Activated CD4-positive, alpha-beta T cell treated with anti-CD3 and anti-CD28 coated beads for 1 hour (primary cell): ENCODE data around the gene PCDH9.

ENCODE experiments used
- DNase-seq: peaks from one replicate; pipeline ENCODE4 v3.0.0-alpha.2; 2020

Gene PCDH9

DNA sequence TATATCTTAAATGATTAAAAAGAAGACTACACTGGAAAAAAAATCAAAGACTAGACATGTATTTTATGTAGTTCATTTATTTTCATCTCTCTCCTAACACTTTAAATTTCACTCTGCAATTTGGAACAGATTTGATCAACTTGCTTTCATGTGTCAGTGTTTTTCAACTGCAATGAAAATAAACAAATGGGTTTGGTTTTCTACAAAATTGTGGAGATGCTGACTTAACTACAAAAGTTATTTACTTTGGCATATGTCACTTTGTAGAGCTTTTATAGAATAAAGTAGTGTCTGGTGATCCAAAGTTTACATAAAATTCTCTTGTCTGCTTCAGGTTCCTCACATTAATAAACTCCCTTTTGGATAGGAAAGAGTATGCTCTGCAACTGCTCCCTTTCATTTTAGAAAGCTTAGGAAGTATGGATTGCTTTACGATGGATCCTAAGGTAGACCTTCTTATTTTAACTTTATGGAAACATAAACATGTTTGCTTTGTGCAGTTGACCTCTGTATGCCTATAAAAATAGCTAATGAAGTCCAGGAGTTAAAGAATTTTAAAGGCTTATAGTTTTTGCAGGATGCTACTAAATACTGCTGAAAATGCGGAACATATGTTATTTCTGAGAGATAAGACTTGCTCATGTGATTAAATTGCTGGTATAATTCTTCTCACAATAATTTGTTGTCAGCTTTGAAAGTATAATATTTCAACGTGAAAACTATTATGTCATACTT is 815.9 kb downstream of the PCDH9 start:
- no peak for DNase-seq

DNA sequence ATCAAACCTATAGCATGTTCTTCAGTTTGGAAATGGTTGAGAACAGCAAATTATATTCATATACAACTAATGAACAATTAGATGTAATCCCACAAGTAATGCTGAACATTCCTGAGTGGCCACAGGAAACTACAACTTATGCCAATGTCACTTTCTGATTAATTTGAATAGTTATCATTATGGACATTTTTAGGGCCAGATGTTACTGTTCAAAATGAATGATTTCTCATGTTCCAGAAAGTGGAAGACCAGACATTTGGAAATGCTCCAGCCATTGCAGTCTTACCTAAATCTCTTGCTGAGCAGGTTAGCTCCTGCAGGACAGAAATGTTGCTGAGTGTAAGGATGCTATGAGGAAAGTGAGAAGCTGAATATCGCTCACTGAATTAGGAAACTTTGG is 819.8 kb downstream of the PCDH9 start:
- DNase-seq, result no peak

DNA sequence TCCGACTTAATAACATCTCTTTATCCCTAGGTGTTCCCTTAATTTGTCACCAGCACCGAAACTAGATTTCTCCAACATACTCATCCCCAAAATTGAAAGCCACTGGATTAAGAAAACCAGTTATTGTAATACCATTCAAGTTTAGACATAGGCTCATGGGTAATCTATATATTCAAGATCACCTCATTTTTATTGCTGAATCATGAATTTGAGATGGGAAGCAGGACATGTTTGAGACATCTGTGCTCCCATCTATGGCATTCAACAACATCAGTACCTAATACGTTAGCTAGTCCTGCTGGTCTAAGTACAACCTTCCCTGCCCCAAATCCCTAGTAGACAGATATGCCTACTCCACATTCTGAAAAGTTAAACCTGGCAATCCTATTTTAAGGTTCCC is 820.6 kb downstream of the PCDH9 start:
- no peak for DNase-seq

DNA sequence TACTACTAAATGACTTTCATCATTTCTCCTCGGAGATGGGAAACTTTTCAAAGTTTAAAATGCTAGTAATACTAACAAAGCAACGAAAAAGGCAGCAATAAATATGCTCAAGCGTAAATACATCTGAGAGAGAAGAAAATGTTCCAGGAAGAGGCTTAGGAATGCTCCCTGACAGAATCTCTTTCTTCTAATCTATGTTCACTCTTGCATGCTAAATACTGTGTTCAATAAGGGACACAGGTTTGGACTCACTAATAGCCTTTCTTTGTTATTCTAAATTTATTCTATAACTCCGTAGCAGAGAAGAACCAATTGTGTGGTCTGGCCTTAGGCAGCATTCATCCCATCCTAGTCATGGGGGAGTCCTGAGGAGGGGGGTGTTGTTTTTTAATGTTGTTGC is 823.0 kb downstream of the PCDH9 start:
- no peak for DNase-seq

DNA sequence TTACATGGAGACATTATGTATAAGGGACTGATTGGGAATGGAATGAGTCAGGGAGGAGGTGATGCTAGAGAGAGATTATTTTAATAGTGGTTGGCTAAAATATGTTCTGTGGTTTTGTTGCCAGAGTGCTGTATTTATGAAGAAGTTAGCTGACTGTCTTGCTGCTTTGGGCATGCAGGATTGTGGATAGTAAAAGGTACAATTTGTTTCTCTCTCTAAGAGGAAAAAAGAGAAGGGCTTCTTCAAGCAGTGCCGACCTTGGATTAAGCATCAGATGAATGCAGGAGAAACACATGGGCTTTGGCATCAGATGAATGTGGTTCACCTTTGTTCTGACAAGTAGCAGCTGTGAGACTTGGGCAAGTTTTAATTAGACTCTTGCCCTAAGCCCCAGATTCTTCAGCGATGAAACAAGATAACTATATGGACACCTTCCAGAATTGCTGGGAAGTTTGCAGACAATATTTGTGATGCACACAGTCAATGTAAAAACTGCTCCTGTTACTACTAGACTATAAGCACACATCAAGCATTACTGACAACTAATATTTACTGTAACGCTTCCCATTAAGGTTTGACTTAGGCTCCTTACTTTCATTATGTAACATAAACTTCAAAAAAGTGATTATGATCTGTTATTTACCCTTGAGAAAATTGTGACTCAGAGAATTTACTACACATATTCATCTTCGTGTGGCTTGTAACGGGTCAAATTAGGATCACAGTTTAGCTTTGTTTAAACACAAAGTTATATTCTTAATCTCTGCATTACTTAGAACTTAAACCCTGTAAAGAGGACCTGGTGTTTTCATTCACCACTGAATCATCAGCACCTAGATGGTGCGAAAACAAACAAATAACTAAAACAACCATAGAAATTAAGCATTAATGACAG is 824.0 kb downstream of the PCDH9 start:
- no peak for DNase-seq

DNA sequence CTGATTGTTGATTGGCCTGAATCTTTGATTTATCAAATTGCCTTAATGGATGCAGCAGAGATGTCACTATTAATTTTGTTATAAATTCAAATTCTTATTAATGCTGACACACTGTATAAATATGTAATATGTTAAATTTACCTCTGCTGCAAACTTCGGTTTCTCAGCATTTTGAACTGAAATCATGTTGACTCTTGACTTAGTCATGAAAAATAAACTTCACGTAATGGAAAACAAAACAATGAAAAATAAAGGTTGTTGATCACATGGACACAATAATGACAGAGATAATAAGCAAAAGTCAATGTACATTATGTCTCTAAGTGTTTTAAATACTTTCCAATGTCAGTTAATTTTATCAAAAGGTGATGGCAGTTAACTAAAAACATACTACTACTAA is 827.6 kb downstream of the PCDH9 start:
- DNase-seq, result no peak

DNA sequence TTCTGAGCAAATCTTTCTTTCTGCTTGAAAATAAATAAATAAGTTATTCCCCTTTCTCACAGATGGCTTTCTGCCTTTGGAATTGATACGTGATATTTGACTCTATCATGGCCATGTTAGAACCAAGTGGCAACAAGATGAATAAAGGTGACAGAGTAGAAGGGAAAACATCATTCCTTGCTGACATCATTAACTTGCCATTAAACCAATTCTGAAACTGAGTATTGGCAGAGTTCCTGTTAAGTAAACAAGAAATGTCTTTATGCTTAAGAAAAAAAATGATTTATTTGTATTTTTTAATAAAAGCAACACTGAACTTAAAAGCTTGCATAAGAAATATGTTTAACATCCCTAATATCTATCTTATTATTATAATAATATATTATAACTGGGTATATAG is 828.1 kb downstream of the PCDH9 start:
- DNase-seq, result no peak

DNA sequence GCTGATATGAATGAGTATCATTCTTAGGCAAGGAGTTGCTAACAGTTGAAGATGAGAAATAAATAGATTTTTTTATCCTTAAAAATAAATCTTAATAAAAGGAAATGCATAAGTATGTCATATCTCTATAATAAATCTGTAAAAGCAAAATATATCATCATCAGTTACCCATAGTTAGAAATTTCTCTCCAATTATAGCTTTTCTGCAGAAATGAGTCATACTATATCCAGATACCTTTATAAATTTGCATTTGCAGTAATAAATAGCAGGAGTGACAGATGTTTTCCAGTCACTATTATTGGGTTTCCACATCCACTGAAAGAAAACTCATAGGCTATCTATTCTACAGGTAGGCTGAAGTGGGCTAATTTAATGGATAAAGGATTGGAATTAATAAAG is 829.8 kb downstream of the PCDH9 start:
- DNase-seq, result no peak

DNA sequence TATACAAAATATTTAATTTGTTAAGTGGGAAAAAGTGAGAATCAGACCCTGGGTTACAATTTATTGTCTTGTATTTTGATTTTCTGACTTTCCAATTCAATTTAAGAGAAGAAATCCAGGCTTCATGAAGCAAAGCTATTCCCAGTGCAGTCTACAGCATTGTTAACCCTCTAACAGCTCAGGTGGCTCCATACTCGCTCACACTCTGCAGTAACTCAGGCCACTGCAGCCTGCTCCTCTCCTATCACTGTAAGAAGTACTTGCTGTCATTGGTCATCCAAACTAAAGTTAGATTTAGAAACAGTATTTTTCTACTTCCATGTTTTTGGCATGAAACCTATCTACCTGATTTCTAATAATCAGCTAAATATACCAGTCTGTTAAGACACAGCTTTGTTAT is 830.3 kb downstream of the PCDH9 start:
- DNase-seq, result no peak

DNA sequence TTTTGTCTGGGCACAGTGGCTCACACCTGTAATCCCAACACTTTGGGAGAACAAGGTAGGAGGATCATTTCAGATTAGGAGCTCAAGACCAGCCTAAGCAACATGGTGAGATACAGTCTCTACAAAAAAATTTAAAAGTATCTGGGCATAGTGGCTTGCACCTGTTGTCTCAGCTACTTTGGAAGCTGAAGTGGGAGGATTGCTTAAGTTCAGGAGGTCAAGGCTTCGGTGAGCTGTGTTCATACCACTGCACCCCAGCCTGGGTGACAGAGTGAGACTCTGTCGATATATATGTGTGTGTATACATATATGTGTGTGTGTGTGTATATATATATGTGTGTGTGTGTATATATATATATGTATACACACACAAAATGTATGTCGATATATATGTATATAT is 833.0 kb downstream of the PCDH9 start:
- no peak for DNase-seq

DNA sequence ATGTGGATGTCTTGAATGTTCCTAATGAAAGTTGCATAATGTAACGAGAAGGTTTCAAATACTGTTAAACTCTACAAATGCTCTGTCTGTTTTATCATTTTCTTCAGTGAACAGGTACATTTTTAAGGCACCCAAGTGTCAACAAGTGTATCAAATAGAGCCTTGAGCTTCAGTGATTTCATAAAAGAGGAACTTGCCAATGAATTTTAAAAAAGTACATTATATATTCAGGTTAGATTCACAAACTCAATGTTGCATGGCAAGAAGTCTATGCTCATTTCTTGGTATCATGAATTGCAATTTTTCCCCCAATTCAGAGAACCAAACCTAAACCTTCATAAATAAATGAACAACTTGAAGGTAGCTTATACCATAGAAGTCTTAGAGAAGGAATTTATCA is 838.8 kb downstream of the PCDH9 start:
- DNase-seq, result no peak

DNA sequence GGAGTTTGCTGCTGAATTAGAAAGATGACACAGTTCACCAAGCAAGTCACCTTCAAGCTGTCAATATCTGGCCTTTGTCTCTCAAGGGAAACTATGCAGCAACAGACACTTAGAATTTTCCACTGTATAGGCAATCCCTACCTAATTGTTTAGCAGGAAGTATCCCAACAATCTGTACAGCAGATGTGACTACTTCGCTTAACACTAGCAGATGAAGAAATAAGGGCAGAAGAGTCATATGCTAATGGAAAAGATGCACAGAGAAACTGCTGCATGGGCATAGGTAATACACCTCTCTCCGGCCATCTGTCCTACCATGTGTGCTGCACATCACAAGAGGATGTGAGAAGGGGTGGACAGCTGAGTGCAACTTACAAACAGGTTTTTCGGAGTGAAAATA is 851.2 kb downstream of the PCDH9 start:
- no peak for DNase-seq

DNA sequence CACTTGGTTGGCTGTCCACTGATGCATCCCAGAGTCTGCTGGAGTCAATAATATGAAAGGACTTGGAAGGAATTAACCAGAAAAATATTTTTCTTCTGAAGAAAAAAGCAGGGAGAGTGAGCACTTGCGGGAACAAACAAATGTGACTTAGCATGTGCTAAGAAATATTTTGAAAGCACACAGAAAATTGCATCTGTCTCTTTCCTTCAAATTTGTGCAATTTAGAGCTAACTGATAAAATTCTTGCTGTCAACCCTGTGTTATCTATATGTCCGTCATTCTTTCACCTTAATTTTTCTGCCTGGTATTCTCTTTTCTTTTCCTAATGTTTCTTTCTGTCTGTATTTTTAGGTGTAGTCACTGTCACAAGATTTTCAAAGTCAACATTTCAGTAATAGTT is 852.6 kb downstream of the PCDH9 start:
- DNase-seq, result no peak

DNA sequence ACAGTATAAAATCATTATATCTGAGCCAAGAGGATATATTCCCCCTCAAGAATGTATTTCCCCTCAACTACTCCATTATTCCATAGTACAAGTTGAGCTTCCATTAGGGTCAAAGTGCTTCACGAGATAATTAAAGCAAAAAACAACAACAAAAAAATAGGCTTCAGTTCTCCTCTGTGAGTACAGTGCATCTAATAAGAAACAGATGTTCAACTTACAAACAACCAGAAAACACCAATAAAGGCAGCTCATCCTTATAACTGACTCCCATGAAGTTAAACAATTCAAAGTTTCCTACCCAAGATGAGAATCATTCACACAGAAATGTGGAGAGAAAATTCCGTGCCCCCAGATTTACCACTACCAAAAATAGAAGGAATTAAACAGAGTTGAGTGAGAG is 854.4 kb downstream of the PCDH9 start:
- no peak for DNase-seq

DNA sequence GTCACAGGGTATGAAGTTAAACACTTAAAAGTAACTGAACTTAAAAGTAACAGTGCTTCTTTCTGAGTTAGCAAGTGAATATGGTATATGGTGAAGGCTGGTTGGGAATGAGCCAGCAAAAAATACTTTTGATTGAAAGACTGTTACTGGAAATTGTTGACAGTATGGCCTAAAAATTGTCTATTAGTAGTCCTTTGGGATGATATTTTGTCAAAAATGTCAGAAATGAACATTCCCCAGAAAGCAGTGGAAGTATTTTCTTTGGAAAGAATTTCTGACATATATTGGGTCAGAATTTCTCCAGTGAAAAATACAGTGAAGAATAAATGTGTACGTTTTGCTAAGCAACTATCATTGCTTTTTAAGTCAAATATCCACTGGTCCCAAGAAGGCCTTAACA is 860.5 kb downstream of the PCDH9 start:
- DNase-seq, result no peak

DNA sequence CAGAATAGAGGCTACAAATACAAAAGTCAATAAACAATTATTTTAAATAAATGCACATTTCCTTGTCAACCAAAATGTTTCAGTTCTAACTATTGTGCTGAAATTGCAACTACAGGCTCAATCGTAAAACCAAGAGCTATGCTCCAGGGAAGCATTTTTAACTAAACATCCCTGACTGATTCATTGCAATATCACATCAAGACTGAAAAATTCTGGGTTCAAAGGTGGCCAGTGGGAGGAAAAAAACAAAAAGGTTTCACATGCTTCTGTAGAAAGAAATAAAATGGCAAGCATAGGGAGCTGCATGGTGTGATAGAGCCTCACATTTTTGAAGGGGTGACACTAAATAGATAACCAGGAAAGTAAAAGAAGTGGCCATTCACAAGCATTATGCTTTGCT is 862.8 kb downstream of the PCDH9 start:
- no peak for DNase-seq

DNA sequence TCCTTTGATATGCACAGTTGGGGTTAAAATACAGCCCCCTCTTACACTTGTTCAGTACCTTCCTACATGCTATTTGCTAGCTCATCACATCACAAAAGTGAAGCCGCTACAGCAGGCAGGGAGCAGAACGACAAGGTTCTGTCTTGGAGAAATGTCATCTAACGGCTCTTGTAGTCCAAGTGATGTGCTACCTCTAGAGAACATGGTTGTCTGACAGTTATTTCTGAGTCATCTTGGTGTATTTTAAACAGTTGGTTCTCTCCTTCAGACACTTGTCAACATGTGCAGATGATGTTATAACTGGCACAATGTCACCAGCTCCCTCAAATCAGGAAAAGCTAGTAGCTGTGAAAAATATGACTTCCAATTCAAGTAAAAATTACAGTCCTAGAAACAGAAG is 865.0 kb downstream of the PCDH9 start:
- DNase-seq, result no peak

DNA sequence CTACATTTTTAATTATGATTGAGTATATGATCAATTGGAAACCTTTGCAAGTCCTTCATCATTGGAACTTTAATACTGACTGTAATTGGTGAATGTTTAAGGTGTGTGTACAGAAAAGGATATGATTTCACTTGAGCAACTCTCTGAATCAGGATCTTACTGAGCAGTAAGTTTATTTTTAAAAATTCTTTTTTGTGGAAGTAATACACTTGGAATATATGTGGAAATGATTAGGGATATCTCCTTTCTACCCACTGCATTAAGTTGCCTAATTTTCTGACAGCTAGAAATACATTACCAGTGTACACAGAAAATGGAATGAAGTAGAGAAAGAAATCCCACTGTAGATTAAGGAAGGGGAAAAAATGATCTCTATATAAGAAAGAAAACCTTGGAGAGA is 865.8 kb downstream of the PCDH9 start:
- DNase-seq, result no peak

DNA sequence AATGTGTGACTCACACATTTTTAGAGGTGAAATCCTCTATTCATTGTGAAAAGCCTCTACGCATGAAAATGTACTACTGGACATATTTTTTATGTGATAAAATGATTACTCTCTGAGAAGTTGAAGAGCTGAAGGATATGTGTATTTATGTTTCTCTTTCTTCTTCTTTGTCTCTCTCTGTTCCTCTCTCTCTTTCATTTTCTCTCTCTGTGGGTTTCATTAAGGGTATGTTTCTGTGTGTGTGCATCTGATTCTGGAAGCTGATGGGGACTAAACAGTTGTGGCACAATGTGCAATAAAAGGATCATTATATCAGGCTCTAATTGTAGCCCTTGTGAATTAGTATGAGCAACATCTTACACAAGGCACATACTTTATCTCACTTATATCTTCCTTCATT is 867.7 kb downstream of the PCDH9 start:
- no peak for DNase-seq

DNA sequence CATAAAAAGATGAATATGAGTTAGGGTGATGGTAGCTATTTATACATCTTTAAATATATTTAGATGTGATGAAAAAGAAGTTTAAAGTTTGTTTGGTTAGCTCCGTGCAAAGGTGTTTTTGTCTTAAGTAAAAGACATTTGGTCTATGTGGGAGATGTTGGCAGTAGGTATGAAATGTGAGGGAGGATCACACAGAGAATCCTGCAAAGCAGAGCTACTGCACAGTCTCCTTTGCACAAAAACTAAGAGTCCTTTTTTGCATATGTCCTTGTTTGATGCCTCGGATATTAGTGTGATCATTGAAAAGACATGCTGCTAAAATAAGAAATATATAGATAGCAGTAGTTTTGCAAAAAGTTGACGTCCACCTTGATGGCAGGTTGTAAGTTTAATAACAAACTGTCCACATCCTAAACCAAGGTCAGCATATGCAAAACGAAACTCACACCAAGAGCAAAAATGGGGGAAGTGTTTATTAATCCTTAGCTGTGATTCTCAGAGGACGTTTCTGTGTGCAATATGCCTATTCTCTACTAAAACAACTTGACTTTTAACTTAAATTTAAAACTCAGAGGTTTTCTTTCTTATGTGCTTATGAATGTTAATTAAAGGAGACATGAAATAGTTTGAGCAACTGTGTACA is 870.1 kb downstream of the PCDH9 start:
- no peak for DNase-seq

DNA sequence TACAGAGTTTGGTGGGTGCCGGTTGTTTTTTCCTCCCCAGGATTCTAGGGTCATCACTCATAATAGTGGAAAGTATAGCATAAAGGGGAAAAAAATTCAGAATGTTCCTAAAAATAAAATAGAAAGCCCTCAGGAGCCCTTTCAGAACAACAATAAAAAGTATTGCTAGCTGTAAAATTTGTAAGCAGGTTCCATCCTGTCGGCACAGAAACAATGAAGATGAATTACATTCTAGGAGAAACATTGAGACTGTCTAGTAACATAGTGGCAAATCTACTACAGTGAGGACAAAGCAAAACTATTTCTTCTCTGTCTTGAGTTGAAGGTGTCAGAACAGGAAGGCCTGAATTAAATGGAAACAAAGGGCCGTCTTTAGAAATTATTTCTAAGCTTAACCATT is 870.7 kb downstream of the PCDH9 start:
- no peak for DNase-seq

DNA sequence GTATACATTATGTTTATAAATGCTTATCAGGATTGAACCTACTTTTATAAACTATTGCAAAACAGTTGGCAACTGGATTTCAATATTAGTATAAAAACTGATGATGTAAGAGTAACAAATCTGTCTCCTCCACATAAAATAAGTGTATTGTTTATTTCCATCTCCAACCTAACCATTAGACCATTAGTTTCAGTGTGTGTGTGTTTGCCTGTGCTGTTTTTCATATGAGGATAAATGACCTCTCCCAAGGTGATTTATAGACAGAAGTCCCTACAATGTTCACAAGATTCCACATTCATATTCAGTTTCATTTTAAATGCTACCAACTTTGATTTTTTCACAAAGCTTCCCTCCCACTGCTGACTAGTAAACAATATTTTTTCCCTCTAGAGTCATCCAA is 871.6 kb downstream of the PCDH9 start:
- DNase-seq, result no peak

DNA sequence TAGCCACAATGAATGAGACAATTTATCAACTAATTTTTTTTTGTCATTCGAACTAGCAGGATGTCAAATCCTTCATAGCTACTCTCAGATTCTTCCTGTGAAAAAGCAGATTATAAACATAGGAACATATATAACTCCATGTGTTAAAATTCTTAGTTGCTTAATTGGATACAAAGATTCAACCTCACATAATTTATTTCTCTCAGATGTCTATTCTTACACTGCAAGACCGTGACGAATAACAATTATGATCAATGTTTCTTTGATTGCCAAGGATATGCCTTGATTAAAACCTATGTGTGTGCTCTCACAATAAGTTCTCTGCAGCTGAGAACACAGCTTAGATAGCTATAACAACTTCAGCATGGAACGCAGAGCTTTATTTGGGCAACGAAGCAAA is 872.7 kb downstream of the PCDH9 start:
- DNase-seq, result no peak
